ENCODE data around the gene OLFM4.
"Not testable (repeated sequence)": the region's sequence is repeated elsewhere in the genome, so short reads cannot be mapped to it uniquely, and the experiment has no call there.

OLFM4 gene

GRCh38 chr13:53010374-53011105 is 18.1 kb upstream of the OLFM4 start:
- TF ChIP-seq TARDBP (IDR thresholded peaks at IDR 0.05), result no peak
- TF ChIP-seq SUZ12 (IDR thresholded peaks at IDR 0.05), result no peak
- no peak for TF ChIP-seq PKNOX1 (IDR thresholded peaks at IDR 0.05)
- no peak for TF ChIP-seq ZNF384 (IDR thresholded peaks at IDR 0.05)
- TF ChIP-seq HDGF (IDR thresholded peaks at IDR 0.05; ENCODE audit: borderline replicate concordance), result no peak
- TF ChIP-seq FOXM1 (IDR thresholded peaks at IDR 0.05; ENCODE audit: borderline replicate concordance), result no peak
- TF ChIP-seq SP1 (IDR thresholded peaks at IDR 0.05), result no peak
- TF ChIP-seq ARNT (IDR thresholded peaks at IDR 0.05), result no peak
- TF ChIP-seq LEF1 (IDR thresholded peaks at IDR 0.05; ENCODE audit: borderline replicate concordance), result no peak
- POLR2A ChIA-PET, result no interaction called here
- no peak for DNase-seq (ENCODE audit: extremely low spot score)

GRCh38 chr13:53012707-53013106 is 15.9 kb upstream of the OLFM4 start:
- no peak for DNase-seq (ENCODE audit: extremely low spot score)
- ChIA-PET POLR2A (no interaction called here), CTCF (no interaction called here)
- TF ChIP-seq ARNT (IDR thresholded peaks at IDR 0.05) (no peak), SP1 (IDR thresholded peaks at IDR 0.05) (no peak)

More at GRCh38 chr13:53010374-53011105, 18.1 kb upstream of the OLFM4 start:
- CTCF ChIA-PET, result no interaction called here

- ChIA-PET CTCF (no interaction called here), POLR2A (no interaction called here)
- TF ChIP-seq TARDBP (IDR thresholded peaks at IDR 0.05) (no peak), LEF1 (IDR thresholded peaks at IDR 0.05; ENCODE audit: borderline replicate concordance) (no peak), ZNF384 (IDR thresholded peaks at IDR 0.05) (no peak), ELF4 (IDR thresholded peaks at IDR 0.05) (no peak), SP1 (IDR thresholded peaks at IDR 0.05) (no peak), CTBP1 (IDR thresholded peaks at IDR 0.05; ENCODE audit: borderline replicate concordance) (no peak), BHLHE40 (IDR thresholded peaks at IDR 0.05; ENCODE audit: borderline replicate concordance) (no peak), HDGF (IDR thresholded peaks at IDR 0.05; ENCODE audit: borderline replicate concordance) (no peak), FOXK2 (IDR thresholded peaks at IDR 0.05) (no peak), ARNT (IDR thresholded peaks at IDR 0.05) (no peak), FOXM1 (IDR thresholded peaks at IDR 0.05; ENCODE audit: borderline replicate concordance) (no peak), L3MBTL2 (conservative IDR thresholded peaks at IDR 0.05) (no peak), NFRKB (IDR thresholded peaks at IDR 0.05) (no peak), PKNOX1 (IDR thresholded peaks at IDR 0.05) (no peak), SUZ12 (IDR thresholded peaks at IDR 0.05) (no peak), FOXA1 (IDR thresholded peaks at IDR 0.05) (no peak)
- no peak for DNase-seq (ENCODE audit: extremely low spot score)
Measured at GRCh38 chr13:53013113-53013512, 15.5 kb upstream of the OLFM4 start.

GRCh38 chr13:53014018-53014417 is 14.6 kb upstream of the OLFM4 start:
- POLR2A ChIA-PET, CTCF ChIA-PET: not testable (repeated sequence)

GRCh38 chr13:53014495-53015443 is 13.8 kb upstream of the OLFM4 start:
- TF ChIP-seq TARDBP (IDR thresholded peaks at IDR 0.05), result no peak
- no peak for TF ChIP-seq FOXA1 (IDR thresholded peaks at IDR 0.05)
- no peak for TF ChIP-seq ZNF384 (IDR thresholded peaks at IDR 0.05)
- no peak for TF ChIP-seq SP1 (IDR thresholded peaks at IDR 0.05)
- TF ChIP-seq FOXK2 (IDR thresholded peaks at IDR 0.05), result no peak
- TF ChIP-seq L3MBTL2 (conservative IDR thresholded peaks at IDR 0.05), result no peak
- TF ChIP-seq BHLHE40 (IDR thresholded peaks at IDR 0.05; ENCODE audit: borderline replicate concordance), result no peak
- no peak for TF ChIP-seq ARNT (IDR thresholded peaks at IDR 0.05)
- TF ChIP-seq HDGF (IDR thresholded peaks at IDR 0.05; ENCODE audit: borderline replicate concordance), result no peak
- no peak for TF ChIP-seq FOXM1 (IDR thresholded peaks at IDR 0.05; ENCODE audit: borderline replicate concordance)
- TF ChIP-seq SUZ12 (IDR thresholded peaks at IDR 0.05), result no peak
- no peak for TF ChIP-seq PKNOX1 (IDR thresholded peaks at IDR 0.05)
- TF ChIP-seq CTBP1 (IDR thresholded peaks at IDR 0.05; ENCODE audit: borderline replicate concordance), result no peak
- no peak for TF ChIP-seq LEF1 (IDR thresholded peaks at IDR 0.05; ENCODE audit: borderline replicate concordance)
- no peak for TF ChIP-seq ELF4 (IDR thresholded peaks at IDR 0.05)
- TF ChIP-seq NFRKB (IDR thresholded peaks at IDR 0.05), result no peak
- CTCF ChIA-PET, result no interaction called here
- DNase-seq (ENCODE audit: extremely low spot score), result no peak
- POLR2A ChIA-PET, result no interaction called here

More at GRCh38 chr13:53014018-53014417, 14.6 kb upstream of the OLFM4 start:
- DNase-seq (ENCODE audit: extremely low spot score), result not testable (repeated sequence)

- no peak for DNase-seq (ENCODE audit: extremely low spot score)
- TF ChIP-seq NFRKB (IDR thresholded peaks at IDR 0.05) (no peak), BHLHE40 (IDR thresholded peaks at IDR 0.05; ENCODE audit: borderline replicate concordance) (no peak), L3MBTL2 (conservative IDR thresholded peaks at IDR 0.05) (no peak), ELF4 (IDR thresholded peaks at IDR 0.05) (no peak)
- CTCF ChIA-PET, result no interaction called here
- POLR2A ChIA-PET, result no interaction called here
Measured at GRCh38 chr13:53015971-53016370, 12.6 kb upstream of the OLFM4 start.

All from HEK293T (cell line).